OCI-LY3 (cell line): ENCODE results near the gene VCL.

Experiments
- H2AFZ ChIP-seq: fragments of 200-600, 300-600 bp; shearing (Covaris generic); 2 replicates; pipeline ENCODE4 v1.6.0; 2014; ENCODE audit warnings: antibody characterized with exemption, low read depth, low read length
- H3K27ac ChIP-seq: fragments of 200-600, 300-600 bp; sonication (generic); 2 replicates; pipeline ENCODE4 v1.5.1; 2014; ENCODE audit warnings: mild to moderate bottlenecking, low read length, moderate library complexity, mixed read lengths
- H3K27me3 ChIP-seq: fragments of 200-600, 300-600 bp; sonication (generic); 2 replicates; pipeline ENCODE4 v1.6.1; 2014; ENCODE audit warnings: low read depth, low read length, mixed read lengths
- H3K36me3 ChIP-seq: fragments of 200-600, 300-600 bp; sonication (generic); replicated peaks from 2 replicates; pipeline ENCODE3; 2014; ENCODE audit warnings: low read depth, low read length, mixed read lengths
- H3K4me1 ChIP-seq: fragments of 300-600, 200-600 bp; sonication (generic); 2 replicates; pipeline ENCODE4 v1.6.1; 2014; ENCODE audit warnings: low read length, mixed read lengths
- H3K4me2 ChIP-seq: fragments of 200-600, 300-600 bp; sonication (generic); 2 replicates; pipeline ENCODE4 v1.6.1; 2014; ENCODE audit warnings: low read length, mixed read lengths
- H3K4me3 ChIP-seq: fragments of 300-600, 200-600 bp; sonication (generic); 2 replicates; pipeline ENCODE4 v1.5.1; 2014; ENCODE audit warnings: antibody characterized with exemption, mild to moderate bottlenecking, low read length, moderate library complexity
- H3K79me2 ChIP-seq: fragments of 300-600, 200-600 bp; shearing (Covaris generic); 2 replicates; pipeline ENCODE4 v1.6.1; 2014; ENCODE audit warnings: mild to moderate bottlenecking, low read length, mixed read lengths
- H3K9ac ChIP-seq: fragments of 300-600, 200-600 bp; shearing (Covaris generic); 2 replicates; pipeline ENCODE4 v1.6.0; 2014; ENCODE audit warnings: mild to moderate bottlenecking, low read length, moderate library complexity
- H3K9me3 ChIP-seq: fragments of 200-600, 300-600 bp; shearing (Covaris generic); 2 replicates; pipeline ENCODE4 v1.6.1; 2014; ENCODE audit warnings: low read length, mixed read lengths; ENCODE audit not compliant: insufficient read depth
- H4K20me1 ChIP-seq: fragments of 200-600, 300-600 bp; sonication (generic); 2 replicates; pipeline ENCODE4 v1.6.1; 2016; ENCODE audit warnings: low read length, mixed read lengths; ENCODE audit not compliant: insufficient read depth
- CTCF ChIP-seq: fragments of 200-600, 300-600 bp; sonication (generic); IDR thresholded peaks from 2 replicates; pipeline ENCODE4 v1.5.1; 2014; ENCODE audit warnings: antibody characterized with exemption, low read length, low read depth
- EZH2phosphoT487 ChIP-seq: fragments of 200-600 bp; shearing (Covaris generic); IDR thresholded peaks from 2 replicates; pipeline ENCODE4 v1.6.1; 2018; ENCODE audit warnings: antibody characterized with exemption, mixed run types, low read depth

Gene VCL

GRCh38 chr10:74036474-74036873, 38.6 kb downstream of the VCL start:
- no peak overlapping the region for H3K9ac ChIP-seq
- no peaks in the 10 kb centered on the region for H3K27me3 ChIP-seq
- H3K36me3 ChIP-seq, result no peaks in the 10 kb centered on the region
- H3K79me2 ChIP-seq, result no peaks in the 10 kb centered on the region
- peaks cover 11% of the 10 kb centered on the region for H3K4me1 ChIP-seq
- TF ChIP-seq EZH2phosphoT487, result no peak
- TF ChIP-seq CTCF, result no peak
- no peaks in the 10 kb centered on the region for H3K9me3 ChIP-seq
- H3K4me2 ChIP-seq, result no peak overlapping the region
- no peak overlapping the region for H3K4me3 ChIP-seq
- no peak overlapping the region for H3K27ac ChIP-seq
- no peaks in the 10 kb centered on the region for H4K20me1 ChIP-seq
- no peak overlapping the region for H2AFZ ChIP-seq

- no peak overlapping the region for H3K4me3 ChIP-seq
Measured at GRCh38 chr10:74039561-74040145, 41.7 kb downstream of the VCL start.

GRCh38 chr10:74040200-74041126, 42.5 kb downstream of the VCL start:
- TF ChIP-seq CTCF (no peak), EZH2phosphoT487 (no peak)
- H3K9ac ChIP-seq, result no peak overlapping the region
- no peak overlapping the region for H2AFZ ChIP-seq
- H3K36me3 ChIP-seq, result no peaks in the 10 kb centered on the region
- no peak overlapping the region for H3K4me3 ChIP-seq
- H3K4me2 ChIP-seq, result no peak overlapping the region
- H3K27me3 ChIP-seq, result no peaks in the 10 kb centered on the region
- H3K27ac ChIP-seq, result no peak overlapping the region
- H4K20me1 ChIP-seq, result no peaks in the 10 kb centered on the region
- no peaks in the 10 kb centered on the region for H3K4me1 ChIP-seq
- H3K79me2 ChIP-seq, result no peaks in the 10 kb centered on the region
- H3K9me3 ChIP-seq, result no peaks in the 10 kb centered on the region

More at GRCh38 chr10:74039561-74040145, 41.7 kb downstream of the VCL start:
- Histone ChIP-seq H3K27me3 (no peaks in the 10 kb centered on the region), H3K27ac (no peak overlapping the region), H3K9me3 (no peaks in the 10 kb centered on the region), H3K4me2 (no peak overlapping the region), H3K36me3 (no peaks in the 10 kb centered on the region), H3K4me1 (peaks cover 2% of the 10 kb centered on the region), H3K79me2 (no peaks in the 10 kb centered on the region), H3K9ac (no peak overlapping the region), H4K20me1 (no peaks in the 10 kb centered on the region), H2AFZ (no peak overlapping the region)
- TF ChIP-seq CTCF, result no peak
- TF ChIP-seq EZH2phosphoT487, result no peak

- H3K9ac ChIP-seq, result no peak overlapping the region
- H3K27ac ChIP-seq, result no peak overlapping the region
- H3K27me3 ChIP-seq, result no peaks in the 10 kb centered on the region
- no peaks in the 10 kb centered on the region for H3K36me3 ChIP-seq
- no peak overlapping the region for H3K4me3 ChIP-seq
- H2AFZ ChIP-seq, result no peak overlapping the region
- no peaks in the 10 kb centered on the region for H3K79me2 ChIP-seq
- H3K4me1 ChIP-seq, result no peaks in the 10 kb centered on the region; the same call in 1 of the 2 replicates
- H4K20me1 ChIP-seq, result no peaks in the 10 kb centered on the region
- no peaks in the 10 kb centered on the region for H3K9me3 ChIP-seq
- no peak for TF ChIP-seq CTCF
- no peak for TF ChIP-seq EZH2phosphoT487
- no peak overlapping the region for H3K4me2 ChIP-seq
Measured at GRCh38 chr10:74044419-74044818, 46.5 kb downstream of the VCL start.
